Type B pancreatic cell (in vitro differentiated cells): ENCODE measurements around the gene AMN. TPM values are rescaled to one million over a fixed set of nuclear protein-coding genes. Genes with fewer than 3 reads are reported as not detected.
A peak's percentile ranks its signal among the peaks of the same experiment; 100 is the strongest.

Experiments
- DNase-seq: peaks from one replicate; pipeline ENCODE4 v3.0.0; 2021; ENCODE audit warnings: mixed read lengths; ENCODE audit not compliant: unreplicated experiment; ENCODE audit errors: extremely low spot score
- H3K27ac Mint-ChIP-seq: 2 replicates; pipeline ENCODE4 v1.8.0; 2021; ENCODE audit warnings: mild to moderate bottlenecking, mixed read lengths
- H3K27me3 Mint-ChIP-seq: 2 replicates; pipeline ENCODE4 v1.8.0; 2021; ENCODE audit warnings: mixed read lengths
- H3K36me3 Mint-ChIP-seq: 2 replicates; pipeline ENCODE4 v1.8.0; 2021; ENCODE audit warnings: mixed read lengths
- H3K4me1 Mint-ChIP-seq: one replicate; pipeline ENCODE4 v1.8.0; 2021; ENCODE audit warnings: mixed read lengths; ENCODE audit not compliant: unreplicated experiment
- H3K4me3 Mint-ChIP-seq: 2 replicates; pipeline ENCODE4 v1.8.0; 2021; ENCODE audit warnings: mild to moderate bottlenecking, mixed read lengths
- H3K9me3 Mint-ChIP-seq: 2 replicates; pipeline ENCODE4 v1.8.0; 2021; ENCODE audit warnings: mixed read lengths
- CTCF ChIP-seq: fragments of 200-600 bp; sonication (generic); conservative IDR thresholded peaks from 2 replicates; pipeline ENCODE4 v1.5.0; 2021; ENCODE audit warnings: antibody characterized with exemption, mild to moderate bottlenecking
- total RNA-seq: library from RNA; stranded (reverse); gene quantifications from 2 replicates; pipeline ENCODE4 v1.2.1, GENCODE V29; 2021; ENCODE audit warnings: low replicate concordance

The AMN gene
- total RNA-seq, 1 donor from 2014 or later: 18.3 TPM

- Mint-ChIP-seq H3K36me3 (peaks cover 7% of the 10 kb centered on the region), H3K9me3 (no peaks in the 10 kb centered on the region), H3K4me1 (no peaks in the 10 kb centered on the region), H3K4me3 (no peak overlapping the region), H3K27ac (peak overlapping the region; percentile 50), H3K27me3 (no peaks in the 10 kb centered on the region)
- no peak for DNase-seq
- no peak for TF ChIP-seq CTCF
Observed at GRCh38 chr14:102949801-102950451, 27.5 kb downstream of the AMN start.

GRCh38 chr14:102951034-102951433 lies 28.6 kb downstream of the AMN start:
- no peak for DNase-seq
- TF ChIP-seq CTCF: no peak
- Mint-ChIP-seq H3K27me3 (no peaks in the 10 kb centered on the region), H3K4me1 (no peaks in the 10 kb centered on the region), H3K9me3 (no peaks in the 10 kb centered on the region), H3K36me3 (peaks cover 7% of the 10 kb centered on the region), H3K27ac (no peak overlapping the region), H3K4me3 (no peak overlapping the region)

GRCh38 chr14:102951799-102952198 lies 29.3 kb downstream of the AMN start:
- Mint-ChIP-seq H3K4me1 (no peaks in the 10 kb centered on the region), H3K36me3 (peaks cover 7% of the 10 kb centered on the region), H3K27me3 (no peaks in the 10 kb centered on the region), H3K4me3 (no peak overlapping the region), H3K9me3 (no peaks in the 10 kb centered on the region), H3K27ac (no peak overlapping the region)
- TF ChIP-seq CTCF: no peak
- DNase-seq: no peak

- Mint-ChIP-seq H3K27ac (no peak overlapping the region), H3K9me3 (no peaks in the 10 kb centered on the region), H3K27me3 (no peaks in the 10 kb centered on the region), H3K36me3 (peaks cover 9% of the 10 kb centered on the region), H3K4me1 (no peaks in the 10 kb centered on the region), H3K4me3 (no peak overlapping the region)
- no peak for DNase-seq
- TF ChIP-seq CTCF: no peak
Observed at GRCh38 chr14:102952276-102952675, 29.8 kb downstream of the AMN start.

- no peak for TF ChIP-seq CTCF
- Mint-ChIP-seq H3K4me1 (no peaks in the 10 kb centered on the region), H3K27me3 (no peaks in the 10 kb centered on the region), H3K9me3 (no peaks in the 10 kb centered on the region), H3K4me3 (no peak overlapping the region), H3K36me3 (peaks cover 13% of the 10 kb centered on the region), H3K27ac (no peak overlapping the region)
- no peak for DNase-seq
Observed at GRCh38 chr14:102953100-102953499, 30.6 kb downstream of the AMN start.
